Caco-2 (cell line): ENCODE results near the gene MYL7. TPM values are rescaled to one million over a fixed set of nuclear protein-coding genes. Genes with fewer than 3 reads are reported as not detected.

Source experiments
- BruUV-seq: library from RNA; stranded (reverse); fragments of 400-500 nt; replicated peaks from 2 replicates; lab custom pipeline; 2021; lab: Mats Ljungman, UMichigan
- CTCF ChIA-PET: fragments of 300-600 bp; sonication (Branson Sonifier 250); formaldehyde crosslinking; loops from one replicate; lab custom pipeline; 2022; ENCODE audit warnings: antibody characterized with exemption; lab: Charles Lee
- POLR2A ChIA-PET: fragments of 300-600 bp; sonication (Branson Sonifier 250); formaldehyde crosslinking; loops from one replicate; lab custom pipeline; 2022; ENCODE audit warnings: antibody characterized with exemption; lab: Charles Lee
- DNase-seq, 2 experiments: peaks; one replicate each; pipeline versions ENCODE4 v3.0.0 to v3.0.0-alpha.2; 2020 to 2022
- H3K27me3 ChIP-seq: replicated peaks from 2 replicates; pipeline ENCODE4 v1.6.0; 2011; ENCODE audit warnings: low read length; ENCODE audit not compliant: control insufficient read depth, insufficient read depth
- H3K36me3 ChIP-seq: 2 replicates; pipeline ENCODE4 v1.5.1; 2011; ENCODE audit warnings: low read length; ENCODE audit not compliant: control insufficient read depth, insufficient read depth
- H3K4me1 ChIP-seq: fragments of 250-450 bp; sonication (Bioruptor Pico); 2 replicates; pipeline ENCODE4 v1.5.1; 2020; ENCODE audit warnings: mild to moderate bottlenecking
- H3K4me3 ChIP-seq: 2 replicates; pipeline ENCODE4 v1.5.1; 2011; ENCODE audit warnings: low read depth, mild to moderate bottlenecking, control low read depth, low read length
- H3K9me3 ChIP-seq: fragments of 250-450 bp; sonication (Bioruptor Pico); 2 replicates; pipeline ENCODE4 v1.5.1; 2020; ENCODE audit warnings: mild to moderate bottlenecking, moderate library complexity
- H3K27ac Mint-ChIP-seq: one replicate; pipeline ENCODE4 v1.8.0; 2022; ENCODE audit warnings: mixed read lengths; ENCODE audit not compliant: unreplicated experiment
- H3K27me3 Mint-ChIP-seq: one replicate; pipeline ENCODE4 v1.8.0; 2022; ENCODE audit warnings: mixed read lengths; ENCODE audit not compliant: insufficient read depth, unreplicated experiment
- H3K36me3 Mint-ChIP-seq: one replicate; pipeline ENCODE4 v1.8.0; 2022; ENCODE audit warnings: mild to moderate bottlenecking, mixed read lengths; ENCODE audit not compliant: insufficient read depth, unreplicated experiment
- H3K4me1 Mint-ChIP-seq: one replicate; pipeline ENCODE4 v1.8.0; 2022; ENCODE audit warnings: low read depth, mixed read lengths; ENCODE audit not compliant: unreplicated experiment
- H3K4me3 Mint-ChIP-seq: one replicate; pipeline ENCODE4 v1.8.0; 2022; ENCODE audit warnings: mild to moderate bottlenecking, moderate library complexity, mixed read lengths; ENCODE audit not compliant: unreplicated experiment
- H3K9me3 Mint-ChIP-seq: one replicate; pipeline ENCODE4 v1.8.0; 2022; ENCODE audit warnings: mixed read lengths; ENCODE audit not compliant: unreplicated experiment
- intact Hi-C: fragments of 100-400 bp; cut with micrococcal nuclease; formaldehyde crosslinking; loops from one replicate; pipeline ENCODE4 v1.10.0; 2022; ENCODE audit not compliant: unreplicated experiment
- total RNA-seq: library from RNA; stranded (reverse); gene quantifications from 2 replicates; pipeline ENCODE4 v1.2.3, GENCODE V29; 2022
- TF ChIP-seq, protein P1 (sequence below), 2 experiments: fragments of 200-600 bp in 1 of 2; IDR thresholded peaks; 1 replicate in 1 of 2; 2 replicates in 1 of 2; pipeline versions ENCODE4 v1.5.1 to v1.8.0; 2011 to 2022; ENCODE audit warnings: antibody characterized with exemption in 1 of 2, control low read depth in 1 of 2, inconsistent platforms in 1 of 2, low read depth in 1 of 2, low read length in 1 of 2, mild to moderate bottlenecking in 1 of 2, moderate library complexity in 1 of 2; ENCODE audit not compliant: insufficient read depth in 1 of 2, severe bottlenecking in 1 of 2, unreplicated experiment in 1 of 2

MYL7 gene
- total RNA-seq, 1 experiment from 2014 or later = 16.2 TPM

DNA sequence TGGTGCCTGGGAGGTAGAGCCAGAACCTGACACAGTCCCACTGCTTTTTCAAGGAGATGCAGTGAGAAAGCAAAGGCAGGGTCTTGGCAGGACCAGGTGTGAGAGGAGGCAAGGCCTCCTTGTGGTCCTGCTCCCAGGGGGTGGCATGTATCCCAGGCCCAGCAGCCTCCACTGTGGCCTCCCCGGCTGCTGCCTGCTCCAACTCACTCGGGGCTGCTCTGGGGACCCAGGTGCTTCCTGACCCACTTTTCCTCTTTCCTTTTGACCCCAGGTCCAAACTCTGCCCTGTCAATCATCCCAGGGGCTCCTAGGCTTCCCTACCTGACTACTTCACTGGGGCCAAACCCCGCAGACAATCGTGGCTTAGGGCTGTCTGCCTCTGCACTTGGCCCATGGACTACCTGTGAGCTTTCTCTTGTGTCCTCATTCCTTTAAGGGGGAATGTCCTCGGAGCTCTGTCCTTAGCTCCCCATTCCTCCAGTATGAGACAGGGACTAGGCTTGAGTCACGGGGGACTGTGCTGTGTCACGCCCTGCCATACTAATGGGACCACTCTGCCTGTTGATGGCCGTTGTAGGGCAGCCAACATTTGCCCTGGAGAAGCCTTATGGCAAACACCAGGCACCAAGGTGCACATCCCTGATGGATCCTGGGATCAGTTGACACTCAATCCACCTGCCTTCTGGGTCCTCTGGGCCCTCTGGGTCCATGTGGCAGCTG is 38.1 kb downstream of the MYL7 start:
- Mint-ChIP-seq H3K9me3 (no peaks in the 10 kb centered on the region), H3K4me3 (no peak overlapping the region), H3K27me3 (no peaks in the 10 kb centered on the region), H3K27ac (no peak overlapping the region), H3K4me1 (no peaks in the 10 kb centered on the region), H3K36me3 (peaks cover 2% of the 10 kb centered on the region)
- Histone ChIP-seq H3K4me3 (no peak overlapping the region), H3K4me1 (no peaks in the 10 kb centered on the region; the same call in 1 of the 2 replicates), H3K9me3 (no peaks in the 10 kb centered on the region), H3K27me3 (no peaks in the 10 kb centered on the region; the same call in 1 of the 2 replicates), H3K36me3 (no peaks in the 10 kb centered on the region)
- no peak for DNase-seq
- ChIA-PET POLR2A (no interaction called here), CTCF (no interaction called here)
- no TSS peak for BruUV-seq
- TF ChIP-seq, protein P1, sequence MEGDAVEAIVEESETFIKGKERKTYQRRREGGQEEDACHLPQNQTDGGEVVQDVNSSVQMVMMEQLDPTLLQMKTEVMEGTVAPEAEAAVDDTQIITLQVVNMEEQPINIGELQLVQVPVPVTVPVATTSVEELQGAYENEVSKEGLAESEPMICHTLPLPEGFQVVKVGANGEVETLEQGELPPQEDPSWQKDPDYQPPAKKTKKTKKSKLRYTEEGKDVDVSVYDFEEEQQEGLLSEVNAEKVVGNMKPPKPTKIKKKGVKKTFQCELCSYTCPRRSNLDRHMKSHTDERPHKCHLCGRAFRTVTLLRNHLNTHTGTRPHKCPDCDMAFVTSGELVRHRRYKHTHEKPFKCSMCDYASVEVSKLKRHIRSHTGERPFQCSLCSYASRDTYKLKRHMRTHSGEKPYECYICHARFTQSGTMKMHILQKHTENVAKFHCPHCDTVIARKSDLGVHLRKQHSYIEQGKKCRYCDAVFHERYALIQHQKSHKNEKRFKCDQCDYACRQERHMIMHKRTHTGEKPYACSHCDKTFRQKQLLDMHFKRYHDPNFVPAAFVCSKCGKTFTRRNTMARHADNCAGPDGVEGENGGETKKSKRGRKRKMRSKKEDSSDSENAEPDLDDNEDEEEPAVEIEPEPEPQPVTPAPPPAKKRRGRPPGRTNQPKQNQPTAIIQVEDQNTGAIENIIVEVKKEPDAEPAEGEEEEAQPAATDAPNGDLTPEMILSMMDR (IDR thresholded peaks at IDR 0.05; ENCODE audit: insufficient read depth in 1 of 2, low read depth in 1 of 2, low read length in 1 of 2, severe bottlenecking in 1 of 2, unreplicated experiment in 1 of 2) = no peak
- intact Hi-C loops = no loop called here

GRCh38 chr7:44101966-44102845 is 38.9 kb downstream of the MYL7 start:
- Mint-ChIP-seq H3K27ac (no peak overlapping the region), H3K27me3 (no peaks in the 10 kb centered on the region), H3K4me3 (no peak overlapping the region), H3K9me3 (no peaks in the 10 kb centered on the region), H3K36me3 (no peaks in the 10 kb centered on the region), H3K4me1 (no peaks in the 10 kb centered on the region)
- H3K4me3 ChIP-seq = no peak overlapping the region
- BruUV-seq = no TSS peak
- ChIA-PET POLR2A (no interaction called here), CTCF (interaction anchor here (0.6 kb wide), 1 partner anchor 270 kb away, joined by 3 read pairs; no protein-coding TSS in a partner anchor)
- no peaks in the 10 kb centered on the region; the same call in 1 of the 2 replicates for H3K27me3 ChIP-seq
- H3K9me3 ChIP-seq = no peaks in the 10 kb centered on the region
- H3K4me1 ChIP-seq = no peaks in the 10 kb centered on the region; the same call in 1 of the 2 replicates
- TF ChIP-seq, protein P1 (IDR thresholded peaks at IDR 0.05; ENCODE audit: insufficient read depth in 1 of 2, low read depth in 1 of 2, low read length in 1 of 2, severe bottlenecking in 1 of 2, unreplicated experiment in 1 of 2) = no peak
- no peaks in the 10 kb centered on the region for H3K36me3 ChIP-seq
- DNase-seq = no peak
- intact Hi-C loops = no loop called here

GRCh38 chr7:44101303-44101965 is 39.7 kb downstream of the MYL7 start:
- Mint-ChIP-seq H3K27me3 (no peaks in the 10 kb centered on the region), H3K4me3 (no peak overlapping the region), H3K36me3 (no peaks in the 10 kb centered on the region), H3K27ac (no peak overlapping the region), H3K4me1 (no peaks in the 10 kb centered on the region), H3K9me3 (no peaks in the 10 kb centered on the region)
- no peak for DNase-seq
- Histone ChIP-seq H3K36me3 (no peaks in the 10 kb centered on the region), H3K27me3 (no peaks in the 10 kb centered on the region; the same call in 1 of the 2 replicates), H3K9me3 (no peaks in the 10 kb centered on the region), H3K4me1 (no peaks in the 10 kb centered on the region; the same call in 1 of the 2 replicates), H3K4me3 (no peak overlapping the region)
- POLR2A ChIA-PET = no interaction called here
- BruUV-seq = no TSS peak
- CTCF ChIA-PET = interaction anchor here (0.6 kb wide), 1 partner anchor 271 kb away, joined by 3 read pairs; no protein-coding TSS in a partner anchor
- intact Hi-C loops = no loop called here
- TF ChIP-seq, protein P1 (IDR thresholded peaks at IDR 0.05; ENCODE audit: insufficient read depth in 1 of 2, low read depth in 1 of 2, low read length in 1 of 2, severe bottlenecking in 1 of 2, unreplicated experiment in 1 of 2) = no peak
